HG02763 (cell line): ENCODE results near the gene C17orf107.
A peak's percentile ranks its signal among the peaks of the same experiment; 100 is the strongest.

Experiments used
- ATAC-seq: cut with Tn5 transposase; IDR thresholded peaks from one replicate; pipeline ENCODE4 v1.9.1; 2021; ENCODE audit warnings: mild to moderate bottlenecking, moderate library complexity; ENCODE audit not compliant: unreplicated experiment

The C17orf107 gene

DNA sequence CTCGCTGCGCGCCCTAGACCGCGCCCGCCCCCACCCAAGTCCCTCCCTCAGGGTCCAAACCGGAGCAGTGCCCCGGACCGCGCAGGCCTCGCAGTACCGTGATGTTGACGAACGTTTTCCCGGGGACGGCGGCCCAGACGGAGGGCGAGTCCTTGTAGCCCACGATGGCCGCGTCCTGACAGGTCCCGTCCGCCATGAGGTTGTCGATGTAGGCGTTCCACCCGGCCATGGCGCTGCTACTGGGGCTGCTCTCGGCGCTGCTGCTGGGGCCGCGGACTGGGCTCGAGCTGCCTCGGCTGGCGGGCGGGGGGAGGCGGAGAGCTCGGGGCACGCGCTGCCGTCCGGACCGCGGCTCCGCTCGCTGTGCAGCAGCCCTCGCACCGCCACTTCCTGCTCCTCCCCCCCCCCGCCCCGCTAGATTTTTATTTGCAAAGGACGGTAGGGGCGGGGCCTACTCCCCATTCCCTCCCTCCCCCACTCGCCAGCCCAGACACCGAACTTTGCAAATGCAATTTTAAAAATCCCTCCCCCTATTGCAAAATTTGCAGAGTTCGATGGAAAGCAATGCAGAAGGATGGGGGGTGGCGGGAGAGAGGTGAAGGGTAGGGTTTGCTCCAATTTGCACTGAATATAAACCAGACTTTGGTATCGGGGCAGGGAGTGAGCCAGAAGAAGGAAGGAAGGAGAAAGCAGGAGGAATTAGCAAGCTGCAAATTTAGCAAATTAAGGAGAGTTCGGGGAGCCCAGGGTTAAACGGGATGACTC is 49.0 kb downstream of the C17orf107 start, which contains the start of gene PFN1:
PFN1 (minus strand) TSS at position 365 of the 765 bp plus-strand sequence; CDS start at position 229, 136 bp downstream.
- peak; percentile 21 for ATAC-seq

DNA sequence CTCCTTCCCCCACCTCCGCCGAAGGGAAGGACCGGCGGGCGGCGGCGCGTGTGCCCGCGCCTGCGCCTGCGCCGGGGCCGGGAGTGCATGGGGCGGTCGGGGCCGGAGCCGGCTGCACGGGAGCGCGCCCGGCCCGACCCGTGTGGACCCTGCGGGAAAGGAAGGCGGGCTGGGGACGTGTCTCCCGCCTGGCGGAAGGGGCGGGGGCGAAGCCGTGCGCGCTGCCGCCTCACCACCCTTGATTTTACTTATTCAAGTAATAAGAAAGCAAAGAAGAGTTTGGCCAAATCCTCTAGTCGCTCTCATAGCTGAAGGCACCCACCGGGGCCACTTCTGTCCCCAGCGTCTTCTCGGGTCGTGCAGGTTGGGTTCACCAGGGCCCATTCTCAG is 49.6 kb downstream of the C17orf107 start:
- peak; percentile 37 for ATAC-seq

- peak; percentile 24 for ATAC-seq
These were observed 50.2 kb downstream of the C17orf107 start for GRCh38 chr17:4949321-4950074.

- ATAC-seq, result no peak
These were observed 50.9 kb downstream of the C17orf107 start for GRCh38 chr17:4950075-4950745.

GRCh38 chr17:4950746-4951204 is 51.4 kb downstream of the C17orf107 start, which contains the start of gene ENO3:
Gene ENO3 (plus strand): TSS chr17:4951119. CDS start chr17:4951830, 711 bp downstream.
- no peak for ATAC-seq

DNA sequence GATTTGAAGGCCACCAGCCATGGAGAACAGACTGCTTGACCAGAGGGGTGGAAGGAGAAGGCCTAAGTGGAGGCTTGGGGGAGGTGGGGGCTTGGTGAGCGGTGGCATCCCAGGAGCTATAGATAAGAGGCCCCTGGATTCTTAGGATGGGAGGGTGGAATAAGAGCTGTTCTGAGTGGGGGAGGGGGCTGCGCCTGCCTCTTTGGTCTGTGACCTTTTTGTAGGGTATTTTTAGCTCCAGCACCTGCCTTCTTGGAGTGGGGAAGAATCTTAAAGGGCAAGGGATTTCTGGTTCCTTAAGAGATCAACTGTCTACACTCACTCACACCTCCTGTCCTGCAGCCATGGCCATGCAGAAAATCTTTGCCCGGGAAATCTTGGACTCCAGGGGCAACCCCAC is 52.1 kb downstream of the C17orf107 start:
- no peak for ATAC-seq
